MCF 10A (cell line): ENCODE results near the gene SMURF2. TPM values are rescaled to one million over a fixed set of nuclear protein-coding genes. Genes with fewer than 3 reads are reported as not detected.

Experiments
- BruUV-seq: library from RNA; stranded (reverse); fragments of 400-500 nt; replicated peaks from 2 replicates; lab custom pipeline; 2021; lab: Mats Ljungman, UMichigan
- CTCF ChIA-PET: fragments of 300-600 bp; sonication (Branson Sonifier 250); formaldehyde crosslinking; extraction: SDS; loops from one replicate; lab custom pipeline; 2021; ENCODE audit warnings: antibody characterized with exemption, inconsistent platforms; lab: Yijun Ruan, JAX
- POLR2A ChIA-PET: fragments of 300-600, 350-650 bp; sonication (Branson Sonifier 250); formaldehyde crosslinking; extraction: SDS; loops from one replicate; lab custom pipeline; 2020; ENCODE audit warnings: antibody characterized with exemption, inconsistent platforms; lab: Yijun Ruan, JAX
- DNase-seq: peaks from one replicate; pipeline ENCODE4 v3.0.0-alpha.2; 2018; ENCODE audit not compliant: unreplicated experiment
- H3K27ac Mint-ChIP-seq: one replicate; pipeline ENCODE4 v1.8.0; 2022; ENCODE audit warnings: mild to moderate bottlenecking, low read depth, mixed read lengths; ENCODE audit not compliant: unreplicated experiment
- H3K27me3 Mint-ChIP-seq: one replicate; pipeline ENCODE4 v1.8.0; 2022; ENCODE audit warnings: mixed read lengths; ENCODE audit not compliant: insufficient read depth, unreplicated experiment
- H3K36me3 Mint-ChIP-seq: one replicate; pipeline ENCODE4 v1.8.0; 2022; ENCODE audit warnings: mild to moderate bottlenecking, moderate library complexity, mixed read lengths; ENCODE audit not compliant: insufficient read depth, unreplicated experiment
- H3K4me1 Mint-ChIP-seq: one replicate; pipeline ENCODE4 v1.8.0; 2022; ENCODE audit warnings: mixed read lengths; ENCODE audit not compliant: insufficient read depth, unreplicated experiment
- H3K4me3 Mint-ChIP-seq: one replicate; pipeline ENCODE4 v1.8.0; 2022; ENCODE audit warnings: mild to moderate bottlenecking, moderate library complexity, mixed read lengths; ENCODE audit not compliant: unreplicated experiment
- H3K9me3 Mint-ChIP-seq: one replicate; pipeline ENCODE4 v1.8.0; 2022; ENCODE audit warnings: mixed read lengths; ENCODE audit not compliant: unreplicated experiment
- CTCF ChIP-seq: fragments of 200-600 bp; IDR thresholded peaks from one replicate; pipeline ENCODE4 v1.8.0; 2022; ENCODE audit warnings: antibody characterized with exemption, mild to moderate bottlenecking; ENCODE audit not compliant: unreplicated experiment
- intact Hi-C: fragments of 100-400 bp; cut with micrococcal nuclease; formaldehyde crosslinking; loops from 2 replicates; pipeline ENCODE4 v1.14.1; 2022
- total RNA-seq: library from RNA; stranded (reverse); gene quantifications from 2 replicates; pipeline ENCODE4 v1.2.3, GENCODE V29; 2022

The SMURF2 gene
- total RNA-seq, 1 experiment from 2014 or later = 55.8 TPM

- no peak for DNase-seq
- Mint-ChIP-seq H3K4me1 (peaks cover 55% of the 10 kb centered on the region), H3K9me3 (no peaks in the 10 kb centered on the region), H3K27me3 (no peaks in the 10 kb centered on the region), H3K36me3 (peaks cover 92% of the 10 kb centered on the region), H3K4me3 (peak overlapping the region; percentile 10), H3K27ac (no peak overlapping the region)
- intact Hi-C loops = no loop called here
- CTCF ChIA-PET = interaction anchor here (0.6 to 1.8 kb wide), 3 partner anchors 79 to 84 kb away, joined by 4 to 8 read pairs (median 4); no protein-coding TSS in a partner anchor
- no peak for TF ChIP-seq CTCF
- no TSS peak for BruUV-seq
- POLR2A ChIA-PET = interaction anchor here (0.9 kb wide), 1 partner anchor 82 kb away, joined by 3 read pairs; no protein-coding TSS in a partner anchor
Observed at GRCh38 chr17:64500487-64500859, 161.6 kb downstream of the SMURF2 start.

- Mint-ChIP-seq H3K4me3 (no peak overlapping the region), H3K27ac (no peak overlapping the region), H3K9me3 (no peaks in the 10 kb centered on the region), H3K4me1 (peaks cover 55% of the 10 kb centered on the region), H3K36me3 (peaks cover 87% of the 10 kb centered on the region), H3K27me3 (no peaks in the 10 kb centered on the region)
- TF ChIP-seq CTCF = no peak
- ChIA-PET CTCF (interaction anchor here (0.6 to 1.8 kb wide), 3 partner anchors 79 to 83 kb away, joined by 4 to 8 read pairs (median 4); no protein-coding TSS in a partner anchor), POLR2A (interaction anchor here (0.7 to 1.7 kb wide), 4 partner anchors 53 to 355 kb away, joined by 3 to 6 read pairs (median 3); no protein-coding TSS in a partner anchor)
- intact Hi-C loops = loop anchor here (5.0 kb wide), 1 partner anchor 193 kb away; no protein-coding TSS in a partner anchor
- no TSS peak for BruUV-seq
- DNase-seq = no peak
Observed at GRCh38 chr17:64499805-64500486, 162.2 kb downstream of the SMURF2 start.

GRCh38 chr17:64498308-64499203 lies 163.6 kb downstream of the SMURF2 start:
- Mint-ChIP-seq H3K27me3 (no peaks in the 10 kb centered on the region), H3K27ac (no peak overlapping the region), H3K4me1 (peaks cover 54% of the 10 kb centered on the region), H3K4me3 (peak overlapping the region; percentile 100), H3K9me3 (no peaks in the 10 kb centered on the region), H3K36me3 (peaks cover 84% of the 10 kb centered on the region)
- DNase-seq = no peak
- intact Hi-C loops = loop anchor here (5.0 kb wide), 1 partner anchor 191 kb away; no protein-coding TSS in a partner anchor
- ChIA-PET POLR2A (interaction anchor here (0.6 to 5.2 kb wide), 6 partner anchors 7 to 354 kb away, joined by 3 to 225 read pairs (median 6); partner anchors contain the start of genes CEP95 and DDX5), CTCF (interaction anchor here (0.6 to 4.5 kb wide), 4 partner anchors 9 to 79 kb away, joined by 3 to 23 read pairs (median 7); no protein-coding TSS in a partner anchor)
- no TSS peak for BruUV-seq
- no peak for TF ChIP-seq CTCF
